H1 (cell line): ENCODE results near the gene JMJD1C. TPM values are rescaled to one million over a fixed set of nuclear protein-coding genes. Genes with fewer than 3 reads are reported as not detected.

Source experiments
- CTCF ChIA-PET: fragments of 300-600 bp; sonication (Branson Sonifier 250); formaldehyde crosslinking; loops from one replicate; lab custom pipeline; 2021; ENCODE audit not compliant: partially characterized antibody; lab: Charles Lee
- POLR2A ChIA-PET: fragments of 300-600 bp; sonication (Branson Sonifier 250); formaldehyde crosslinking; loops from one replicate; lab custom pipeline; 2021; ENCODE audit warnings: inconsistent platforms; ENCODE audit not compliant: partially characterized antibody; lab: Charles Lee
- DNase-seq, 2 experiments: peaks; one replicate each; pipeline versions ENCODE4 v3.0.0 to v3.0.0-alpha.2; 2010 to 2022; ENCODE audit warnings: low spot score in 2 of 2, low read depth in 1 of 2, mixed read lengths in 1 of 2
- FAIRE-seq: peaks from 2 replicates; lab custom pipeline; 2011; peaks lifted over from hg19 to GRCh38; lab: Jason Lieb, UNC
- H2AFZ ChIP-seq: 2 replicates; pipeline ENCODE4 v1.8.1; 2012; ENCODE audit warnings: low read length, inconsistent platforms
- H2AK5ac ChIP-seq: 2 replicates; pipeline ENCODE4 v1.6.1; 2013; ENCODE audit warnings: low read depth, low read length
- H2BK120ac ChIP-seq: replicated peaks from 2 replicates; pipeline ENCODE3; 2013; ENCODE audit warnings: low read depth, low read length, inconsistent platforms
- H2BK12ac ChIP-seq: 2 replicates; pipeline ENCODE4 v1.6.1; 2013; ENCODE audit warnings: low read depth, low read length
- H2BK15ac ChIP-seq: 2 replicates; pipeline ENCODE4 v1.6.1; 2013; ENCODE audit warnings: low read length
- H2BK20ac ChIP-seq: 2 replicates; pipeline ENCODE4 v1.6.1; 2013; ENCODE audit warnings: low read length
- H2BK5ac ChIP-seq: 2 replicates; pipeline ENCODE4 v1.6.1; 2013; ENCODE audit warnings: low read depth, low read length
- H3K14ac ChIP-seq: 2 replicates; pipeline ENCODE4 v1.6.1; 2013; ENCODE audit warnings: inconsistent platforms; ENCODE audit not compliant: insufficient read length
- H3K18ac ChIP-seq: 2 replicates; pipeline ENCODE4 v1.6.1; 2013; ENCODE audit warnings: low read length; ENCODE audit errors: extremely low read depth
- H3K23ac ChIP-seq: 2 replicates; pipeline ENCODE4 v1.6.1; 2013; ENCODE audit warnings: inconsistent platforms; ENCODE audit not compliant: insufficient read length
- H3K23me2 ChIP-seq: 2 replicates; pipeline ENCODE4 v1.6.1; 2013; ENCODE audit warnings: low read depth, low read length
- H3K27ac ChIP-seq: 2 replicates; pipeline ENCODE4 v1.6.1; 2011; ENCODE audit warnings: low read depth, low read length, inconsistent platforms
- H3K27me3 ChIP-seq, 4 experiments: replicated peaks in 1 of 4; 1 replicate in 1 of 4; 2 replicates in 3 of 4; pipeline versions ENCODE4 v1.6.1 to v1.8.1; 2011 to 2013; ENCODE audit warnings: low read length in 3 of 4, mild to moderate bottlenecking in 3 of 4, inconsistent platforms in 2 of 4, mixed read lengths in 2 of 4, moderate library complexity in 1 of 4; ENCODE audit not compliant: control insufficient read depth in 3 of 4, insufficient read depth in 3 of 4; ENCODE audit errors: extremely low read depth in 1 of 4
- H3K36me3 ChIP-seq, 4 experiments: 2 replicates each; pipeline versions ENCODE4 v1.6.1 to v1.8.1; 2011 to 2013; ENCODE audit warnings: mild to moderate bottlenecking in 4 of 4, low read length in 3 of 4, moderate library complexity in 2 of 4, control low read depth in 1 of 4, inconsistent platforms in 1 of 4; ENCODE audit not compliant: insufficient read depth in 4 of 4, control insufficient read depth in 2 of 4
- H3K4ac ChIP-seq: replicated peaks from 2 replicates; pipeline ENCODE3; 2013; ENCODE audit warnings: low read length, low read depth, mixed read lengths, inconsistent platforms; ENCODE audit not compliant: insufficient read length
- H3K4me1 ChIP-seq, 4 experiments: replicated peaks in 1 of 4; 1 replicate in 1 of 4; 2 replicates in 3 of 4; pipeline versions ENCODE4 v1.6.1 to v1.8.1; 2011 to 2013; ENCODE audit warnings: low read length in 3 of 4, inconsistent platforms in 2 of 4, mixed read lengths in 1 of 4; ENCODE audit not compliant: insufficient read depth in 4 of 4, control insufficient read depth in 3 of 4
- H3K4me2 ChIP-seq, 2 experiments: 2 replicates each; pipeline versions ENCODE4 v1.6.1 to v1.8.1; 2011 to 2013; ENCODE audit warnings: low read depth in 2 of 2, low read length in 2 of 2, control low read depth in 1 of 2, inconsistent platforms in 1 of 2, mild to moderate bottlenecking in 1 of 2; ENCODE audit not compliant: insufficient read depth in 1 of 2
- H3K4me3 ChIP-seq, 4 experiments: fragments of 200-600, 300-600 bp in 1 of 4; sonication (generic), shearing (Covaris generic), sonication (Bioruptor Twin) in 1 of 4; 2 replicates each; pipeline versions ENCODE4 v1.5.1 to v1.8.1; 2011 to 2016; ENCODE audit warnings: low read length in 4 of 4, low read depth in 3 of 4, control low read depth in 2 of 4, inconsistent platforms in 2 of 4, mild to moderate bottlenecking in 2 of 4, mixed read lengths in 1 of 4, moderate library complexity in 1 of 4; ENCODE audit not compliant: insufficient read depth in 2 of 4; ENCODE audit errors: extremely low read depth in 1 of 4
- H3K56ac ChIP-seq: replicated peaks from 2 replicates; pipeline ENCODE3; 2013; ENCODE audit warnings: low read depth, mild to moderate bottlenecking, mixed read lengths, low read length, inconsistent platforms; ENCODE audit not compliant: insufficient read length
- H3K79me1 ChIP-seq: 2 replicates; pipeline ENCODE4 v1.6.1; 2013; ENCODE audit warnings: low read depth, low read length, control low read depth
- H3K79me2 ChIP-seq, 2 experiments: 2 replicates each; pipeline versions ENCODE4 v1.6.1 to v1.8.1; 2012 to 2013; ENCODE audit warnings: low read length in 2 of 2, mild to moderate bottlenecking in 2 of 2, inconsistent platforms in 1 of 2; ENCODE audit not compliant: insufficient read depth in 2 of 2, control insufficient read depth in 1 of 2
- H3K9ac ChIP-seq, 4 experiments: replicated peaks in 1 of 4; 1 replicate in 1 of 4; 2 replicates in 3 of 4; pipeline versions ENCODE4 v1.6.1 to v1.8.1; 2011 to 2013; ENCODE audit warnings: low read depth in 3 of 4, low read length in 3 of 4, control low read depth in 2 of 4, mild to moderate bottlenecking in 2 of 4, moderate library complexity in 2 of 4, inconsistent platforms in 1 of 4; ENCODE audit errors: extremely low read depth in 1 of 4
- H3K9me3 ChIP-seq, 2 experiments: 2 replicates each; pipeline versions ENCODE4 v1.6.1 to v1.8.1; 2012 to 2013; ENCODE audit warnings: mild to moderate bottlenecking in 2 of 2, moderate library complexity in 2 of 2, control low read depth in 1 of 2, inconsistent platforms in 1 of 2, low read depth in 1 of 2, low read length in 1 of 2, mixed read lengths in 1 of 2; ENCODE audit not compliant: insufficient read depth in 2 of 2
- H4K20me1 ChIP-seq, 2 experiments: replicated peaks in 1 of 2; 2 replicates each; pipeline versions ENCODE3 to v1.8.1; 2011 to 2013; ENCODE audit warnings: inconsistent platforms in 2 of 2, low read length in 2 of 2, mild to moderate bottlenecking in 1 of 2; ENCODE audit not compliant: insufficient read depth in 2 of 2, control insufficient read depth in 1 of 2
- H4K5ac ChIP-seq: 2 replicates; pipeline ENCODE4 v1.6.1; 2013; ENCODE audit warnings: low read length, low read depth, mixed read lengths, inconsistent platforms; ENCODE audit not compliant: insufficient read length
- H4K8ac ChIP-seq: 2 replicates; pipeline ENCODE4 v1.8.0; 2013; ENCODE audit warnings: mild to moderate bottlenecking, moderate library complexity, low read length, inconsistent platforms; ENCODE audit not compliant: insufficient read depth; ENCODE audit errors: extremely low read depth
- H4K91ac ChIP-seq: replicated peaks from 2 replicates; pipeline ENCODE3; 2013; ENCODE audit warnings: low read length, mixed read lengths, inconsistent platforms; ENCODE audit not compliant: insufficient read length
- E2F6 ChIP-seq: IDR thresholded peaks from 2 replicates; pipeline ENCODE4 v1.6.1; 2012; ENCODE audit warnings: inconsistent platforms
- KDM1A ChIP-seq: fragments of 200-600, 300-600 bp; sonication (generic); IDR thresholded peaks from 2 replicates; pipeline ENCODE4 v1.7.1; 2016; ENCODE audit warnings: mild to moderate bottlenecking, low read length, borderline replicate concordance
- KDM5A ChIP-seq: fragments of 200-600 bp; IDR thresholded peaks from 2 replicates; pipeline ENCODE4 v1.7.1; 2012; ENCODE audit warnings: mild to moderate bottlenecking, low read length, inconsistent platforms, mixed read lengths
- RBBP5 ChIP-seq: IDR thresholded peaks from 2 replicates; pipeline ENCODE4 v1.7.1; 2012; ENCODE audit warnings: low read depth, mild to moderate bottlenecking, inconsistent platforms, low read length, moderate library complexity, borderline replicate concordance
- RFX5 ChIP-seq: IDR thresholded peaks from 2 replicates; pipeline ENCODE4 v1.6.1; 2011; ENCODE audit warnings: low read depth, low read length, improper control_type of control experiment, borderline replicate concordance
- RXRA ChIP-seq: IDR thresholded peaks from 2 replicates; pipeline ENCODE4 v1.6.1; 2011; ENCODE audit warnings: low read depth, mild to moderate bottlenecking, low read length, moderate library complexity; ENCODE audit not compliant: insufficient read depth
- polyA plus RNA-seq, 7 experiments: library from polyadenylated mRNA; depleted of rRNA in 3 of 7; stranded (reverse) in 5 of 7; unstranded in 2 of 7; fragments of >200 nt in 5 of 7; fragments of 200-250 nt in 2 of 7; gene quantifications; 1 replicate in 5 of 7; 2 replicates in 1 of 7; 4 replicates in 1 of 7; pipeline versions ENCODE4 v1.2.1 to v1.2.3, GENCODE V29; 2011 to 2013; ENCODE audit warnings: missing spikeins in 2 of 7, mixed read lengths in 2 of 7
- total RNA-seq: library from RNA; stranded (reverse); fragmentation: NEBNext Ultra II Directional; extraction: Animal tissue kit (Norgen Biotek cat#: 25700); gene quantifications from 2 replicates; pipeline ENCODE4 v1.2.1, GENCODE V29; 2021

The JMJD1C gene
- total and polyA plus RNA-seq, 2 of the 8 experiments (the other 6 are each of a cell fraction or from before 2014, with no cell fraction given) = 54.5 to 210 TPM

DNA sequence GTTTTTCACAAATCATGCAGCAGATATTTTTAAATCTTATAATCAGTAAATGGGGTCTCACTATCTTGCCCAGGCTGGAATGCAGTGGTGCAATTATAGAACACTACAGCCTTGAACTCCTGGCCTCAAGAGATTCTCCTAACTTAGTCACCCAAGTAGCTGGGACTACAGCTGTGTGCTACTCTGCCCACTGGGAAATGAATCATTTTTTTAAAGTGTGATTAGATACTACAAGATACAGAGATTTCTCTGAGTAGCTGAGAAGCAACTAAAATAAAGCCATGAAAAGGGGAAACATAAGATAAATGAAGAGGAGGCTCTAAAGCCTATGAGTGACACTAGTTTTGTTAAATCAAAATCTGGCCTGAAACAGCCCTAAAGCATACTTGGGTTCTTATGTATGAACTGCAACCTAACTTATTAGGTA lies 119.7 kb downstream of the JMJD1C start:
- DNase-seq (no peak), FAIRE-seq (no peak)
- H3K4me3 ChIP-seq = no peak overlapping the region
- no peaks in the 10 kb centered on the region for H3K9me3 ChIP-seq
- no peak overlapping the region for H2AK5ac ChIP-seq
- no peak overlapping the region for H2BK15ac ChIP-seq
- H2BK5ac ChIP-seq = no peak overlapping the region
- no peak overlapping the region for H4K5ac ChIP-seq
- no peak overlapping the region for H4K91ac ChIP-seq
- no peak overlapping the region for H2BK120ac ChIP-seq
- H3K56ac ChIP-seq = no peak overlapping the region
- H3K4me2 ChIP-seq = no peak overlapping the region
- no peaks in the 10 kb centered on the region for H3K4me1 ChIP-seq
- no peaks in the 10 kb centered on the region for H3K23me2 ChIP-seq
- H3K23ac ChIP-seq = no peak overlapping the region
- no peaks in the 10 kb centered on the region for H3K79me1 ChIP-seq
- H3K79me2 ChIP-seq = peaks cover 0 to 54% of the 10 kb centered on the region in 2 experiments; a peak in 2 of 4 replicates
- TF ChIP-seq RBBP5 (no peak), RFX5 (no peak), KDM5A (no peak), RXRA (no peak), KDM1A (peak; percentile 49; the same call in 1 of the 2 replicates), E2F6 (no peak)
- H3K27ac ChIP-seq = no peak overlapping the region
- H3K27me3 ChIP-seq = no peaks in the 10 kb centered on the region
- H3K36me3 ChIP-seq = no peaks in the 10 kb centered on the region
- H2AFZ ChIP-seq = no peak overlapping the region
- ChIA-PET POLR2A (no interaction called here), CTCF (interaction anchor here (0.8 kb wide), 1 partner anchor 374 kb away, joined by 3 read pairs; no protein-coding TSS in a partner anchor)
- no peak overlapping the region for H3K14ac ChIP-seq
- no peak overlapping the region for H2BK12ac ChIP-seq
- no peak overlapping the region for H2BK20ac ChIP-seq
- H3K4ac ChIP-seq = no peak overlapping the region
- H3K9ac ChIP-seq = no peak overlapping the region
- H4K8ac ChIP-seq = no peak overlapping the region
- no peak overlapping the region for H3K18ac ChIP-seq
- peaks cover 0 to 1% of the 10 kb centered on the region in 2 experiments for H4K20me1 ChIP-seq
